GM12874 (cell line): Measurements from ENCODE around the gene MALT1.

Experiments
- CTCF ChIP-seq: IDR thresholded peaks from 2 replicates; pipeline ENCODE4 v1.5.1; 2011; ENCODE audit warnings: low read depth, mild to moderate bottlenecking, control low read depth, low read length, moderate library complexity; ENCODE audit not compliant: insufficient read depth

MALT1 gene

GRCh38 chr18:58761970-58762780 lies 90.9 kb downstream of the MALT1 start:
- no peak for TF ChIP-seq CTCF

DNA sequence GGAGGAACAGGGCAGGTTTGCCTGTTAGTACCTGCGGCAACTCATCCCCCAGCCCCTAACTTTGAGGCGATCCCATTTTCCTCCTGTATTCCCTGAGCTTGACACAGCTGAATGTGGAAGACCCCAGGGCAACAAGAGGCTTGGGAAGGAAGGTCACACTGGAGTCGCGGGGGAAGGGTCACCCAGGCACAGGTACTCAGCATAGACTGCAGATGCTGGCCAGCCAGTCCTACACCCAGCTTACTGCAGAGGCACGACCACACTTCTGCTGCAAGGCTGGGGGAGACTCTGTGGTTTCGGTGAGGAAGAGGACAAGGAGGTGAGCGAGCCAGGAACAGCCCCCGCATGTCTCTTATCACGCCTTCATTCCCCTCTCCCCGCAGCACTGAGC lies 91.5 kb downstream of the MALT1 start:
- TF ChIP-seq CTCF = no peak

GRCh38 chr18:58766164-58766563 lies 94.9 kb downstream of the MALT1 start:
- no peak for TF ChIP-seq CTCF

DNA sequence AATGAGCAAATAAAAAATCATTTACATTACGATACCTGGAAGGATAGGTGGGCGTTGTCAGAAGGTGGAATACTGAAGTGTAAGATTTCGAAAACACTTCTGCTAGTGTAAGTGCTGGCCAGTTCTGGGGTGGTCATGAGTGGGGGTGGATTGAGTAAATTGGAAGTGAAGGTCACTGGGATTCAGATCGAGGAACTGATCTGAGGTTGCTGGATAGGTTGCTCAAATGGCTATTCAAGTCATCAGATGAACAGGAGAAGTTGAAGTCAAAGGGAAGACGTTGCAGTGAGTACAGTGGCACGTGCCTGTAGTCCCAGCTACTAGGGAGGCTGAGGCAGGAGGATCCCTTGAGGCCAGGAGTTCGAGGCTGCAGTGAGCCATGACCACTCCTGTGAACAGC lies 95.7 kb downstream of the MALT1 start:
- no peak for TF ChIP-seq CTCF

DNA sequence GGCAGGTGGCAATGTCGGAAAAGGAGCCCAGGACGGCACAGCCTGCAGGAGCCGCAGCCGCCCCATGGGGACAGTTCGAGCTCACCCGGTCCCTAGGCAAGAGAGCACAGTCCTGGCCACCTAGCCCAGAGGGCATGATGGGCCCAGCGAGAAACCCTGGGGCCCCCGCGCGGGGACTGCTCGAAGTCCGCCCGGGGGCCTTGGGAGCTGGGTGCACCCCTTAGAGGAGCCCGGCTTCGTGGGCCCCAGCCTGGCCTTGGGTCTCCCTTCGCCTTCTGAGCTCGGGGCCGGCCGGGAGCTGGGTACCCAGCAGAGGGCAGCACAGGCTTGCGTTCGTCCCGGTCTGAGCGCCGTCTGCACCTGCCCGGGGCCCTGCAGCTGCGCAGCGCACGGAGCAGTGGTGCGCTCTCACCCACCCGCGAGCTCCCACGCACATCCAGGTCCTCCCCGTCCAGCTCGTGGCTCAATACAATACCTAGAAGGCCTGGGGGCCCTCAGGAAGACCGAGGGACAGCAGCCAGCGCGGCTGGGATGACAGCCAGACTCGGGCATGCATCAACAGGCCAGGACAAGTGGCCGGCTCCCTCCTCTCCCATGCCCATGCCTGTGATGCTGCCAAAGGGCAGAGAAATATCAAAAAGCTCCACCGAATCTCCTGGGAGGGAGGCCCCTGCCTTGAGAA lies 97.2 kb downstream of the MALT1 start:
- TF ChIP-seq CTCF = peak; percentile 87

- TF ChIP-seq CTCF = no peak
Measured at GRCh38 chr18:58769321-58769720, 98.1 kb downstream of the MALT1 start.

DNA sequence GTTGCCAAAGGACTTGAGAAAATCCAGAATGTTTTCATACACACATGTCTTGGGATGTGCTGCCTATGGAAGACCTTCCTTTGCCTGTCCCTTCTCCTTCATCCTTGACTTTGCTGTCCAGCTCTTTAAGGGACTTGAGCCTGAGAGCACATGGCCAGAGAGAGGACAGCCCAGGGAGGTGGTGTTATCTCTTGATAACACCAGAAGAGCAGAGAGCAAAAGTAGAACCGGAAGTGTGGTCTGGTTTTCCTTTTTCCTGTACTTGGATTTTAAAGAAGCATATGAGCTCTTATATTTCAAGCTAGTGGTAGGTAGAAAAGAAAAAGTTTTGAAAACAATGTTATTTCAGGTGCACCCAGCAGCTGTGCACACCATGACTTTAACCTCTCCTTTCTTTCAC lies 99.3 kb downstream of the MALT1 start:
- no peak for TF ChIP-seq CTCF
